ENCODE measurements around the gene AHDC1. TPM values are rescaled to one million over a fixed set of nuclear protein-coding genes. Genes with fewer than 3 reads are reported as not detected.
A peak's percentile ranks its signal among the peaks of the same experiment; 100 is the strongest.
"Not testable (repeated sequence)": the region's sequence is repeated elsewhere in the genome, so short reads cannot be mapped to it uniquely, and the experiment has no call there.

The AHDC1 gene
- total and polyA plus RNA-seq, 8 donors = 10.4 to 27.5 (median 14.9) TPM

GRCh38 chr1:27543284-27543683 is 60.7 kb downstream of the AHDC1 start:
- FAIRE-seq = no peak
- Histone ChIP-seq H3K36me3 (peaks cover 0 to 9% (median 0%) of the 10 kb centered on the region in 3 donors), H3K4me3 (no peak overlapping the region), H3K27ac (peak overlapping the region in 2 of 4 donors; percentile 63 to 74), H3K9me3 (no peaks in the 10 kb centered on the region), H3K27me3 (no peaks in the 10 kb centered on the region), H3K4me1 (peaks cover 0 to 3% (median 0%) of the 10 kb centered on the region in 3 donors)
- WGBS, 2 donors = 86 to 89% methylated on average over 6 of the region's 6 CpGs
- no peak for ATAC-seq
- intact Hi-C loops (cut with DNase I) = no loop called here
- no peak for DNase-seq
- TF ChIP-seq, protein P1, sequence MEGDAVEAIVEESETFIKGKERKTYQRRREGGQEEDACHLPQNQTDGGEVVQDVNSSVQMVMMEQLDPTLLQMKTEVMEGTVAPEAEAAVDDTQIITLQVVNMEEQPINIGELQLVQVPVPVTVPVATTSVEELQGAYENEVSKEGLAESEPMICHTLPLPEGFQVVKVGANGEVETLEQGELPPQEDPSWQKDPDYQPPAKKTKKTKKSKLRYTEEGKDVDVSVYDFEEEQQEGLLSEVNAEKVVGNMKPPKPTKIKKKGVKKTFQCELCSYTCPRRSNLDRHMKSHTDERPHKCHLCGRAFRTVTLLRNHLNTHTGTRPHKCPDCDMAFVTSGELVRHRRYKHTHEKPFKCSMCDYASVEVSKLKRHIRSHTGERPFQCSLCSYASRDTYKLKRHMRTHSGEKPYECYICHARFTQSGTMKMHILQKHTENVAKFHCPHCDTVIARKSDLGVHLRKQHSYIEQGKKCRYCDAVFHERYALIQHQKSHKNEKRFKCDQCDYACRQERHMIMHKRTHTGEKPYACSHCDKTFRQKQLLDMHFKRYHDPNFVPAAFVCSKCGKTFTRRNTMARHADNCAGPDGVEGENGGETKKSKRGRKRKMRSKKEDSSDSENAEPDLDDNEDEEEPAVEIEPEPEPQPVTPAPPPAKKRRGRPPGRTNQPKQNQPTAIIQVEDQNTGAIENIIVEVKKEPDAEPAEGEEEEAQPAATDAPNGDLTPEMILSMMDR (IDR thresholded peaks at IDR 0.05) = no peak

- H3K4me3 ChIP-seq = no peak overlapping the region
- TF ChIP-seq, protein P1 (IDR thresholded peaks at IDR 0.05) = no peak
- H3K27me3 ChIP-seq = no peaks in the 10 kb centered on the region
- WGBS, 2 donors = 64 to 67% methylated on average over 19 of the region's 19 CpGs
- no peaks in the 10 kb centered on the region for H3K9me3 ChIP-seq
- H3K36me3 ChIP-seq = peaks cover 0 to 6% (median 0%) of the 10 kb centered on the region in 3 donors
- intact Hi-C loops (cut with DNase I) = no loop called here
- H3K4me1 ChIP-seq = peaks cover 0 to 3% (median 0%) of the 10 kb centered on the region in 3 donors
- ATAC-seq = peak; percentile 46 to 86 (median 70)
- FAIRE-seq = no peak
- H3K27ac ChIP-seq = peak overlapping the region in 2 of 4 donors; percentile 63 to 74
- peak in 1 of 6 donors; percentile 66 for DNase-seq
Measured at GRCh38 chr1:27542463-27543273, 61.3 kb downstream of the AHDC1 start.

DNA sequence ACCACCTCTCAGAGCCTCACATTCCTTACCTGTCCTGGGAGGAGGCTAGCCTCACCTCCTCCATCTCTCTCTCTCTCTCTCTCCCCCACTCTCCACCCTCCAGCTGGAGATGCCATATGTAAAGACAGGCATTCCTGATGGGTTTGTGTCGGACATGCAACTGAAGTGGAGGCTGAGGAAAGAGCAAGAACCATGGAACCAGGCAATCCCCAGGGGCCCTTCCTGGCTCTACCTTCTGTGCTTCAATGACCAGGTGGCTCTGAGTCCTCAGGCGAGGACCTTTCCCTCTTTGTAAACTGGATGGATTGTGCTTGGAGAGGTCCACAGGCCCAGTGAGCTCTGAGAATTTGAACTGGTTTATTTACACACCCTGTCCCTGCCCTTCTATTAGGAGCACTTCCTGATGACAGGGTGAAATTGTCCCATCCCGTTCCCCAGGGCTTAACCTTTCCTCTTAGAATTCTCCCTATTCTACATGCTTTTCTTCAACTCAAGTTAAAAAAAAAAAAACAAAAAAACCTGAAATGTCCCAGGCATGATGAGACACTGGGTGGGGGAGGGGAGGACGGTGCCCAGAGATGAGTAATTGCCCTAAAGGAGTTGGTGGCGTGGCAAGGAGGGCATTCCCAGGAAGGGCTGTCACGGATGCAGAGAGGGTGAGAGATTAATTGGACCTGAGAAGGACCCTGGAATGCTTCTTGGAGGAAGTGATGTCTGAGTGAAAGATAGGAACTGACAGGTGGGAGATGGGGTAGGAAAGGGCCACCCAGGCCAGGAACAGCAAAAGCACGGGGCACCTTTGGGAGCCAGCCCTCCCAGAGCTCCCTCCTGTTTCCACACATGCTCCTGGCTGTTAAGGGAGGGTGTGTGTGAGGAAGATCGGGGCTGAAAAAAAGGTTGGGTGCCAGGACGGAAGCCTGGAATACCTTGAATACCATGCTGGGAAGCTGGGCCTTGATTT is 63.8 kb downstream of the AHDC1 start:
- intact Hi-C loops (cut with DNase I) = loop anchor here in 1 of 3 donors (10.0 kb wide), 1 partner anchor 115 kb away; no protein-coding TSS in a partner anchor
- TF ChIP-seq, protein P1 (IDR thresholded peaks at IDR 0.05) = no peak
- no peak overlapping the region for H3K4me3 ChIP-seq
- no peaks in the 10 kb centered on the region for H3K9me3 ChIP-seq
- peaks cover 0 to 7% (median 4%) of the 10 kb centered on the region in 3 donors for H3K4me1 ChIP-seq
- H3K36me3 ChIP-seq = no peaks in the 10 kb centered on the region
- H3K27me3 ChIP-seq = no peaks in the 10 kb centered on the region
- WGBS, 2 donors = 82 to 86% methylated on average over 9 of the region's 9 CpGs
- ATAC-seq (no peak), DNase-seq (no peak), FAIRE-seq (no peak)
- H3K27ac ChIP-seq = no peak overlapping the region

GRCh38 chr1:27538793-27539192 is 65.2 kb downstream of the AHDC1 start:
- no peaks in the 10 kb centered on the region for H3K36me3 ChIP-seq
- DNase-seq (no peak), ATAC-seq (no peak), FAIRE-seq (no peak)
- TF ChIP-seq, protein P1 (IDR thresholded peaks at IDR 0.05) = no peak
- no peak overlapping the region for H3K27ac ChIP-seq
- 72 to 82% methylated on average over 3 of the region's 3 CpGs for WGBS, 2 donors
- H3K9me3 ChIP-seq = no peaks in the 10 kb centered on the region
- H3K27me3 ChIP-seq = no peaks in the 10 kb centered on the region
- intact Hi-C loops (cut with DNase I) = loop anchor here in 1 of 3 donors (10.0 kb wide), 1 partner anchor 114 kb away; no protein-coding TSS in a partner anchor
- no peak overlapping the region for H3K4me3 ChIP-seq
- H3K4me1 ChIP-seq = peaks cover 0 to 7% (median 4%) of the 10 kb centered on the region in 3 donors

DNA sequence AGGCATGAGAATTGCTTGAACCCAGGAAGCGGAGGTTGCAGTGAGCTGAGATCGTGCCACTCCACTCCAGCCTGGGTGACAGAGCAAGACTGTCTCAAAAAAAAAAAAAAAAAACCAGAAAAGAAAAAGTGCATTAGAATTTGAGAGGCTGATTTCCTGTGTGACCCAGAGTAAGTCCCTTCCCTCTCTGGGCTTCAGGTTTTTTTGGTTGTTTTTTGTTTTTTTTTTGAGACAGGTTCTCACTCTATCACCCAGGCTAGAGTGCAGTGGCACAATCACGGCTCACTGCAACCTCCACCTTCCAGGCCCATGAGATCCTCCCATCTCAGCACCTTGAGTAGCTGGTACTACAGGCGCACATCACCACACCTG is 65.7 kb downstream of the AHDC1 start:
- intact Hi-C loops (cut with DNase I) = loop anchor here in 1 of 3 donors (10.0 kb wide), 1 partner anchor 113 kb away; no protein-coding TSS in a partner anchor
- H3K4me3 ChIP-seq, DNase-seq, H3K27me3 ChIP-seq, H3K27ac ChIP-seq, H3K4me1 ChIP-seq, FAIRE-seq, ATAC-seq, H3K9me3 ChIP-seq, H3K36me3 ChIP-seq: not testable (repeated sequence)
- WGBS, 2 donors = 98 to 100% methylated on average over 4 of the region's 4 CpGs

Measured in pancreas (tissue), 10 donors.